Measurements from ENCODE around the gene MTREX. TPM values are rescaled to one million over a fixed set of nuclear protein-coding genes. Genes with fewer than 3 reads are reported as not detected.

MTREX gene
- total and polyA plus RNA-seq, 12 donors, result 22.8 to 87.5 (median 58.9) TPM

DNA sequence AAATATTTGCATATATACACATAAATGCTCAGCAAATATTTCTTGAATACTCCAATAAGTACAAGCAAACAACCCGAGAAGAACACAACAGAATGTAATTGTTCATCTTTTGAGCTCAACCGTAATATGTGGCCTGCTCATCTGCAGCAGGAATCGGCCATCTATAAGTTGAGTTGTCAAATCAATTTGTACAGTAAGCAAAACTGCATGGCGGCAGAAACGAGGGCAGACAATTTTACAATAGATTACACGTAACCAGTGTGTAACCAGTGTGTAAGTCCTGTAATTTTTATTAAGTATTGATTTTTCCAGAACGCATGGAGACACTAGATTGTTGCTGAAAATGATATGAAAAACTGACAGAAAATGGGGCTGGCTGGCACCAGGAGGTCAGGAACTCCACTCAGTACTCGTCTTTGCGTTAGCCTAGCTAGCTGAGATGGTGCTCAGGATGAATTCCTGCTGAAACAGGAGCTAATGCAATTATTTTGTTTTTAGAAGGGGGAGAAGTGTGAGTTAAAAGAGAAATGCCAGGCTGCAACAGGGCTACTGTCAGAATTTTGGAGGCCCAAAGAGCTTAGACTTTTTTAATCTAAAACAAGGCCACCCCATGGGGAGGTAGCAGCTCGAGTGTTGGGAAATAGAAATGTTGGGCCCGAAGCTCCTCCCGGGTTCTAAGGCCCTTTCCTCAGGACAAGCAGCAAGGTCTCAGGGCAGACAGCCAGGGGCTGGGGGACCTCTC lies 977 bp upstream of the MTREX start:
- Histone ChIP-seq H3K4me1 (replicated peaks in 1 of 2) (peaks cover 25 to 77% of the 10 kb centered on the region in 2 donors), H3K27ac (peak overlapping the region; percentile 66 to 95 (median 93)), H3K9me3 (replicated peaks in 1 of 3) (no peaks in the 10 kb centered on the region), H3K36me3 (replicated peaks in 1 of 2) (no peaks in the 10 kb centered on the region), H3K27me3 (no peaks in the 10 kb centered on the region), H3K4me3 (peak overlapping the region; percentile 51 to 89 (median 78))
- TF ChIP-seq, protein P1, sequence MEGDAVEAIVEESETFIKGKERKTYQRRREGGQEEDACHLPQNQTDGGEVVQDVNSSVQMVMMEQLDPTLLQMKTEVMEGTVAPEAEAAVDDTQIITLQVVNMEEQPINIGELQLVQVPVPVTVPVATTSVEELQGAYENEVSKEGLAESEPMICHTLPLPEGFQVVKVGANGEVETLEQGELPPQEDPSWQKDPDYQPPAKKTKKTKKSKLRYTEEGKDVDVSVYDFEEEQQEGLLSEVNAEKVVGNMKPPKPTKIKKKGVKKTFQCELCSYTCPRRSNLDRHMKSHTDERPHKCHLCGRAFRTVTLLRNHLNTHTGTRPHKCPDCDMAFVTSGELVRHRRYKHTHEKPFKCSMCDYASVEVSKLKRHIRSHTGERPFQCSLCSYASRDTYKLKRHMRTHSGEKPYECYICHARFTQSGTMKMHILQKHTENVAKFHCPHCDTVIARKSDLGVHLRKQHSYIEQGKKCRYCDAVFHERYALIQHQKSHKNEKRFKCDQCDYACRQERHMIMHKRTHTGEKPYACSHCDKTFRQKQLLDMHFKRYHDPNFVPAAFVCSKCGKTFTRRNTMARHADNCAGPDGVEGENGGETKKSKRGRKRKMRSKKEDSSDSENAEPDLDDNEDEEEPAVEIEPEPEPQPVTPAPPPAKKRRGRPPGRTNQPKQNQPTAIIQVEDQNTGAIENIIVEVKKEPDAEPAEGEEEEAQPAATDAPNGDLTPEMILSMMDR (IDR thresholded peaks at IDR 0.05), result no peak
- no peak for TF ChIP-seq POLR2A (IDR thresholded peaks at IDR 0.05)
- intact Hi-C loops (cut with DNase I), result no loop called here
- WGBS, 4 donors, result 4 to 6% (median 6%) methylated on average over 12 of the region's 12 CpGs
- no peak for DNase-seq

DNA sequence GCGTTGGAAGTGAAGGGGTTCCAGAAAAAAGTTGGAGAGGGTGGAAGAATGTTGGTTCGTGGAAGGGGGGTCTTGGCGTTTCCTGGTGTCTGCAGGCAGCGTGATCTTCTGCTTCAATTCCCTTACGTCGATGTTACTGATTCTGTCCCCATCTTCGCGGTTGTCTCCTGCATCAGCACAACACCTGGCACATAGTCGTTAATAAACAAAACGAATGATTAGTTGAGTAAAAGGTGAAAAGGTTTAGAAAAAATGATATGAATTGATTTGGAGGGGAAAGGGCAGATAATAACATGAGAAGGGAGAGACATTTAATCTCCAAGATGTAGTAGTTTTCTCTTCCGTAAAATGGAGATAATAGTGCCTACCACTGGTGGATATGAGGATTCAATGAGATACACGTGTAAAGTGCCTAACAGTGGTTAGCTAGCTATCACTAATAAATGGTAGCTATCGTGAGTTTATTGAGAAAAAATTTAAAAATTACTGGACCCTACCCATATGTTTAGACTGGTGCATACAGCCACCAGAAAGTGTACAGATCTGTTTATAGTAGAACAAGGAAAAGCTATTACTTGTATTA lies 556 bp downstream of the MTREX start:
- no peak for TF ChIP-seq POLR2A (IDR thresholded peaks at IDR 0.05)
- TF ChIP-seq, protein P1 (IDR thresholded peaks at IDR 0.05), result peak in 1 of 6 experiments; percentile 17
- Histone ChIP-seq H3K4me3 (peak overlapping the region; percentile 51 to 89 (median 78)), H3K36me3 (replicated peaks in 1 of 2) (no peaks in the 10 kb centered on the region), H3K27me3 (no peaks in the 10 kb centered on the region), H3K27ac (peak overlapping the region in 4 of 5 donors; percentile 83 to 95 (median 94)), H3K4me1 (replicated peaks in 1 of 2) (peaks cover 24 to 78% of the 10 kb centered on the region in 2 donors), H3K9me3 (replicated peaks in 1 of 3) (no peaks in the 10 kb centered on the region)
- 0 to 1% (median 0%) methylated on average over 13 of the region's 13 CpGs for WGBS, 4 donors
- DNase-seq, result no peak
- intact Hi-C loops (cut with DNase I), result no loop called here

- H3K27me3 ChIP-seq, result no peaks in the 10 kb centered on the region
- DNase-seq, result no peak
- TF ChIP-seq, protein P1 (IDR thresholded peaks at IDR 0.05), result no peak
- no peak for TF ChIP-seq POLR2A (IDR thresholded peaks at IDR 0.05)
Measured at GRCh38 chr5:55313870-55314617, 6.3 kb downstream of the MTREX start.

GRCh38 chr5:55316289-55316688 lies 8.5 kb downstream of the MTREX start:
- intact Hi-C loops (cut with DNase I), result no loop called here
- Histone ChIP-seq H3K4me1 (replicated peaks in 1 of 2) (peaks cover 19 to 48% of the 10 kb centered on the region in 2 donors), H3K36me3 (replicated peaks in 1 of 2) (no peaks in the 10 kb centered on the region), H3K27me3 (no peaks in the 10 kb centered on the region), H3K9me3 (replicated peaks in 1 of 3) (no peaks in the 10 kb centered on the region), H3K27ac (no peak overlapping the region), H3K4me3 (no peak overlapping the region)
- TF ChIP-seq POLR2A (IDR thresholded peaks at IDR 0.05), result no peak
- TF ChIP-seq, protein P1 (IDR thresholded peaks at IDR 0.05), result no peak
- 96 to 100% (median 99%) methylated on average over 2 of the region's 2 CpGs for WGBS, 4 donors
- DNase-seq, result no peak

More at GRCh38 chr5:55313870-55314617, 6.3 kb downstream of the MTREX start:
- peaks cover 19 to 57% of the 10 kb centered on the region in 2 donors for H3K4me1 ChIP-seq (replicated peaks in 1 of 2)
- WGBS, 4 donors, result 43 to 53% (median 51%) methylated on average over 5 of the region's 5 CpGs
- peak overlapping the region in 3 of 5 donors; percentile 28 to 59 (median 57) for H3K27ac ChIP-seq
- H3K4me3 ChIP-seq, result peak overlapping the region in 1 of 4 donors; percentile 9
- no peaks in the 10 kb centered on the region for H3K36me3 ChIP-seq (replicated peaks in 1 of 2)
- intact Hi-C loops (cut with DNase I), result no loop called here
- H3K9me3 ChIP-seq (replicated peaks in 1 of 3), result no peaks in the 10 kb centered on the region

All from adrenal gland (tissue), 12 donors.